Activated naive CD8-positive, alpha-beta T cell treated with anti-CD3 and anti-CD28 coated beads, Interleukin-2, amount 10 ng/mL, durations not matched to agents 7 days and 5 days (primary cell): ENCODE data around the gene THADA. TPM values are rescaled to one million over a fixed set of nuclear protein-coding genes. Genes with fewer than 3 reads are reported as not detected.

Source experiments
- ATAC-seq: fragments of 150-1000 bp; cut with Tn5 transposase; one replicate; pipeline ENCODE4 v1.10.0; 2021; ENCODE audit warnings: low read depth, moderate library complexity
- POLR2A ChIA-PET: fragments of 350-600 bp; sonication (Branson Sonifier 250); formaldehyde crosslinking; loops from one replicate; lab custom pipeline; 2021; ENCODE audit warnings: antibody characterized with exemption; lab: Charles Lee
- DNase-seq: peaks from one replicate; pipeline ENCODE4 v3.0.0; 2021
- H3K27ac Mint-ChIP-seq: one replicate; pipeline ENCODE4 v1.8.0; 2022; ENCODE audit warnings: mild to moderate bottlenecking, mixed read lengths
- H3K27me3 Mint-ChIP-seq: one replicate; pipeline ENCODE4 v1.8.0; 2022; ENCODE audit warnings: mild to moderate bottlenecking, moderate library complexity, mixed read lengths
- H3K36me3 Mint-ChIP-seq: one replicate; pipeline ENCODE4 v1.8.0; 2021; ENCODE audit warnings: mild to moderate bottlenecking, mixed read lengths
- H3K4me1 Mint-ChIP-seq: one replicate; pipeline ENCODE4 v1.8.0; 2021; ENCODE audit warnings: mixed read lengths
- H3K4me3 Mint-ChIP-seq: one replicate; pipeline ENCODE4 v1.8.0; 2022; ENCODE audit warnings: mild to moderate bottlenecking, moderate library complexity, mixed read lengths
- H3K9me3 Mint-ChIP-seq: one replicate; pipeline ENCODE4 v1.8.0; 2021; ENCODE audit warnings: mixed read lengths
- total RNA-seq, 2 experiments: library from RNA; stranded (reverse); gene quantifications; one replicate each; pipeline ENCODE4 v1.2.3, GENCODE V29; 2021

THADA gene
- total RNA-seq, 2 experiments from 2014 or later: 30.5 to 30.8 TPM

DNA sequence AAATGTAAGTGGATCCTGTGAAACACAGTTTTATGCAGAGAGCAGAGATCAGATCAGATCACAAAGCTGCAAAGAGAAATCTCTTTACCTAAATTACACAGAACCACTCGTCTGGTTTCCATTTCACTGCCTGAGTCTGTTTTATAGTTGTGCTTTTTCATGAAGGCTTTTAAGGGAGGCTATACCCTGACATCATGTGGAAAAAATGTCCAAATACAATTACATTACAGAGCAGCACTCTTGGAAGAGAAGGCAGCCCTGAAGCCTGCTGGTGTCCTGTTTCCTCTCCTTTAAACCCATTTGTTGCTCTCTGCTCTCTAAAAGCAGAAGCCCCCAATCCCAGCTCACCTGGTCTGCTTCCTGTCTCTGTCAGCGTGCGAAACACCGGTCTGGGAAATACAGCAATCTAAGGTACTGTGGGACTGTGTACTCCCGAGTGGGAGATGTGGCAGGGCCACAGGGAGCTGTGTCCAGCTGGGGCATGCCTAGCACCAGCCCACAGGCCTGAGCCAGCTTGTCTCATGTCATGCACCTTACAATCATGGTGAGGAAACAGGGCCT, 344.6 kb downstream of the THADA start:
- H3K36me3 Mint-ChIP-seq: no peaks in the 10 kb centered on the region
- H3K9me3 Mint-ChIP-seq: no peaks in the 10 kb centered on the region
- H3K27me3 Mint-ChIP-seq: no peaks in the 10 kb centered on the region
- POLR2A ChIA-PET: no interaction called here
- H3K4me3 Mint-ChIP-seq: no peak overlapping the region
- DNase-seq: no peak
- H3K4me1 Mint-ChIP-seq: no peaks in the 10 kb centered on the region
- ATAC-seq: no peak
- no peak overlapping the region for H3K27ac Mint-ChIP-seq

GRCh38 chr2:43250015-43250414, 345.8 kb downstream of the THADA start:
- POLR2A ChIA-PET: no interaction called here
- Mint-ChIP-seq H3K9me3 (no peaks in the 10 kb centered on the region), H3K27ac (no peak overlapping the region), H3K27me3 (no peaks in the 10 kb centered on the region), H3K36me3 (no peaks in the 10 kb centered on the region), H3K4me1 (no peaks in the 10 kb centered on the region), H3K4me3 (no peak overlapping the region)
- ATAC-seq: no peak
- DNase-seq: no peak

DNA sequence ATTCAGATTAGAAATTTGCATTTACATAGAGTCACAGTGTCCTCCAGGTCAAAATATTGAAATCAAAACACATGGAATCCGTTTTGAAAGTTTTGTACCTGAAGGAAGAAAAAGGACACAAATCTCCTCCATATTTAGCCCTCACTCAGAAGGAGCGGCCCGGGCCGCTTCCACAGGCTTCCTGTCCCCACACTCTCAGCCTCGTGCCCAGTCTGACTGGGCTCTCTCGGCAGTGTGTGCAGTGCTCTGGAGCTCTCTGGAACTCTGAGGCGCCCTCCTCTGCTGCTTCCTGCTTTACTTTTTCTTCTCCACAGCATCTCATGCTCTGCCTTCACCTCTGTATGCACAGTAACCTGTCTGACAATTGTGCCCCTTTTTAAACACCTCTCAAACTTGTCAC, 347.2 kb downstream of the THADA start:
- no peak for ATAC-seq

DNA sequence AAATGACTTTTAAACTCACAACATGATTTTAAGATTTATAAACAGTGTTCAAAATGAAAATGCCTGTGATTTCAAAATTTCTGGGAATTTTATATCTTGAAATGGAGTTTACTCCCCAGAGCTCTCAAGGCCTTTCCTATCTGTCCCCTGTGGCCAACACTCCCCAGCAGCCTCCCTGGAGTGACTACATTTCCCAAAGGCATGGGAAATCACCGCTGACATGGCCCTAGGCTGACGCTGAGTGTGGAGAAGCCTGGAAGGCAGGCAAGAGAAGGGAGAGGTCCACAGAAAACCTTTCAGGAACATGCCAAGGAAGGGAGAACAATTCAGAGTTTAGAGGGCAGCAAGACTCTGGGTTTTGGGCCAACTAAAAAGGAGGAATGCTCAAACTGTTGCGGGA, 349.2 kb downstream of the THADA start:
- no peaks in the 10 kb centered on the region for H3K4me1 Mint-ChIP-seq
- DNase-seq (no peak), ATAC-seq (no peak)
- H3K9me3 Mint-ChIP-seq: no peaks in the 10 kb centered on the region
- peaks cover 3% of the 10 kb centered on the region for H3K36me3 Mint-ChIP-seq
- POLR2A ChIA-PET: no interaction called here
- no peak overlapping the region for H3K4me3 Mint-ChIP-seq
- no peaks in the 10 kb centered on the region for H3K27me3 Mint-ChIP-seq
- no peak overlapping the region for H3K27ac Mint-ChIP-seq

More for the DNA sequence above, 347.2 kb downstream of the THADA start:
- Mint-ChIP-seq H3K4me1 (no peaks in the 10 kb centered on the region), H3K9me3 (no peaks in the 10 kb centered on the region), H3K36me3 (peaks cover 3% of the 10 kb centered on the region), H3K27ac (no peak overlapping the region), H3K27me3 (no peaks in the 10 kb centered on the region), H3K4me3 (no peak overlapping the region)
- DNase-seq: no peak
- POLR2A ChIA-PET: no interaction called here

DNA sequence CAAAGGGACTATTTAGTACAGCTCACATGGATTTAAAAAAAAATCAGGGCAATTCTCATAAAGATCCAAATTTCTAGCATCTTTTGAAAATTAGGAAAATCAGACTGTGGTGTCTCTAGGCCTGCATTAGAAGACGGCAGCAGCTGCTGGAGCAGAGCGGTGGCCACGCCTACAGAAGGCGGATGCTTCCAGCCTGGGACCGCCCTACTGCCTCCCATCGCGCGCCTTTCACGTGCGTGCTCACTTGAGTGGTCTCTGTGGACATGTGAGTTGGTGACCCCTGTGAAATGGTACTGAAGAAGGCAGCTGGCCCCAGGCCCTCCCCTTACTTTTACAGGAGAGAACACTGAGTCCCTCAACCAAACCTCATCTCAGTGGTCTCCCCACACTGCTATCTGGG, 354.3 kb downstream of the THADA start:
- POLR2A ChIA-PET: no interaction called here
- Mint-ChIP-seq H3K27me3 (no peaks in the 10 kb centered on the region), H3K4me1 (peaks cover 3% of the 10 kb centered on the region), H3K4me3 (no peak overlapping the region), H3K9me3 (no peaks in the 10 kb centered on the region), H3K36me3 (peaks cover 8% of the 10 kb centered on the region), H3K27ac (no peak overlapping the region)
- no peak for DNase-seq
- ATAC-seq: no peak

DNA sequence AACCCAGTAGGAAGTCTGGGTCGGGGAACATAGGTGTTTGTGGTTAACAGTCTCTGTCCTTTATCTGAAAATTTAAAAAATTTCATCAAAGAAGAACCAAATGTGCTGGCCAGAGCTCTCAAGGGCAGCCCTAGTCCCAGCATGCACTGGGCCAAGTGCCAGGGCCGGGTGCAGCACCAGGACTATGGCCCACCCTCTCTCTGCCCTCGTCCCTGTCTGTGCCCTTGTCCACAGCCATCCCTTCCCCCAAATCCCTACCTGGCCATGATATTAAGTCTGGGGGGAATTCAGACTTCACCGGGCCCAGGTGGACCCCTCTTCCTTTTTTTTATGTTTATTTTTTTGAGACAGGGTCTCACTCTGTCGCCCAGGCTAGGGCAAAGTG, 355.1 kb downstream of the THADA start:
- Mint-ChIP-seq H3K27ac (no peak overlapping the region), H3K4me3 (no peak overlapping the region), H3K4me1 (peaks cover 3% of the 10 kb centered on the region), H3K9me3 (no peaks in the 10 kb centered on the region), H3K27me3 (no peaks in the 10 kb centered on the region), H3K36me3 (peaks cover 8% of the 10 kb centered on the region)
- ATAC-seq (no peak), DNase-seq (no peak)
- POLR2A ChIA-PET: no interaction called here

DNA sequence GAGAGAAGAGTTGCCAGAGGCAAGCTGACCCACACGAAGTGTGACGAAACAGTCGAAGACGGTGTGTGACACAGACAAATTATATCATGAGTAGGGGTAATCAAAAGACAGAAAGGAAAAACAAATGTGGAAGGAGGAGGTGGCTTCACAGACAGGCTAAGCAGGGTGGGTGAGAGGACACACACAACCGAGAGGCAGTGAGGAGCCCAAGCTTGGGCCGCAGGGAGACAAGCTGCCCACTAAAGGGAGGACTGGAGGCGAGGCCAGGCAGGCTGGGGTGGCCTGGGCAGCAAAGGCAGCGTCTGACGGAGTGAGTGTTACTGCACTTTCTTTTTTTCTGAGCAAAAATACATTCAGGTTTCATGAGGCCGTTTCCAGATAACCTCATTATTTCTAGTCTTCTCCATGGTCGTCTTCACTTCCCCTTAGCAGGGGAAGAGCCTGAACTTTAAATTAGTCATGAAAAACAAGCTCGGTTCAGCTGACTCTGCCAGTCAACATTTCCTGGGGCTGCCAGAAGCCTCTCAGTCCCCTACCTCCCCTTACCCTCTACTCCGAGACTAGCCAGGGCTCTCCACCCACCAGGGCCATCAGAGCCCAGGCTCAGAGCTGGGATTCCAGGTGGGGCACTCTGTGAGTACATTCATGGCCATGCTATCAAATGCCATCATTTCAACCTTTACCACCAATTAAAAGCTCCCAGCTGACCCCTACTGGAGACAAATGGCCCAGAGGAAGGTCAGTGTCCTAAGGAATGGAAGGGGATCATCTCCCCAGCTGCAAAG, 355.7 kb downstream of the THADA start:
- no peak for ATAC-seq
- DNase-seq: no peak
- no peak overlapping the region for H3K27ac Mint-ChIP-seq
- POLR2A ChIA-PET: interaction anchor here (0.6 kb wide), 1 partner anchor 740 kb away, joined by 4 read pairs; no protein-coding TSS in a partner anchor
- no peaks in the 10 kb centered on the region for H3K9me3 Mint-ChIP-seq
- H3K4me3 Mint-ChIP-seq: no peak overlapping the region
- H3K27me3 Mint-ChIP-seq: no peaks in the 10 kb centered on the region
- H3K4me1 Mint-ChIP-seq: peaks cover 3% of the 10 kb centered on the region
- H3K36me3 Mint-ChIP-seq: peaks cover 8% of the 10 kb centered on the region

- Mint-ChIP-seq H3K27ac (no peak overlapping the region), H3K4me3 (no peak overlapping the region), H3K9me3 (no peaks in the 10 kb centered on the region), H3K27me3 (no peaks in the 10 kb centered on the region), H3K4me1 (peaks cover 3% of the 10 kb centered on the region), H3K36me3 (peaks cover 4% of the 10 kb centered on the region)
- no peak for DNase-seq
- POLR2A ChIA-PET: no interaction called here
- ATAC-seq: no peak
Observed at GRCh38 chr2:43238813-43239212, 357.0 kb downstream of the THADA start.

DNA sequence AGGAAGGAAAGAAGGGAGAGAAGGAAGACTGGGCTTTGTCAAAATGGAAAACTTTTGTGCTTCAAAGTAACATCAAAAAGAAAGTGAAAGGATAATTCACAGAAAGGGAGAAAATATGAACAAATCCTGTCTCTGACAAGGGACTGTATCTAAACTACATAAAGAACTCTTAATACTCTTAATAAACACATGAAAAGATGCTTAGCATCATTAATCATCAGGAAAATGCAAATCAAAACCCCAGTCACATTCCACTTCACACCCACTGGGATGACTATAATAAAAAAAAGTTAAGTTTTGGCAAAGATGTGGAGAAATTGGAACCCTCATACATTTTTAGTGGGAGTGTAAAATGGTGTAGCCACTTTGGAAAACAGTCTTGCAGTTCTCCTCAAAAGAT, 357.7 kb downstream of the THADA start:
- no peaks in the 10 kb centered on the region for H3K9me3 Mint-ChIP-seq
- POLR2A ChIA-PET: no interaction called here
- no peak for DNase-seq
- H3K4me3 Mint-ChIP-seq: no peak overlapping the region
- no peak for ATAC-seq
- no peak overlapping the region for H3K27ac Mint-ChIP-seq
- peaks cover 3% of the 10 kb centered on the region for H3K4me1 Mint-ChIP-seq
- H3K27me3 Mint-ChIP-seq: no peaks in the 10 kb centered on the region
- peaks cover 4% of the 10 kb centered on the region for H3K36me3 Mint-ChIP-seq

GRCh38 chr2:43233218-43234212, 362.3 kb downstream of the THADA start:
- Mint-ChIP-seq H3K27ac (no peak overlapping the region), H3K4me1 (peaks cover 17% of the 10 kb centered on the region), H3K27me3 (no peaks in the 10 kb centered on the region), H3K36me3 (peaks cover 6% of the 10 kb centered on the region), H3K4me3 (no peak overlapping the region), H3K9me3 (no peaks in the 10 kb centered on the region)
- POLR2A ChIA-PET: no interaction called here
- no peak for DNase-seq
- ATAC-seq: no peak

- Mint-ChIP-seq H3K4me1 (peaks cover 23% of the 10 kb centered on the region), H3K9me3 (no peaks in the 10 kb centered on the region), H3K36me3 (peaks cover 2% of the 10 kb centered on the region), H3K27ac (no peak overlapping the region), H3K27me3 (no peaks in the 10 kb centered on the region), H3K4me3 (no peak overlapping the region)
- POLR2A ChIA-PET: no interaction called here
- DNase-seq (no peak), ATAC-seq (no peak)
Observed at GRCh38 chr2:43230951-43231827, 364.6 kb downstream of the THADA start.

DNA sequence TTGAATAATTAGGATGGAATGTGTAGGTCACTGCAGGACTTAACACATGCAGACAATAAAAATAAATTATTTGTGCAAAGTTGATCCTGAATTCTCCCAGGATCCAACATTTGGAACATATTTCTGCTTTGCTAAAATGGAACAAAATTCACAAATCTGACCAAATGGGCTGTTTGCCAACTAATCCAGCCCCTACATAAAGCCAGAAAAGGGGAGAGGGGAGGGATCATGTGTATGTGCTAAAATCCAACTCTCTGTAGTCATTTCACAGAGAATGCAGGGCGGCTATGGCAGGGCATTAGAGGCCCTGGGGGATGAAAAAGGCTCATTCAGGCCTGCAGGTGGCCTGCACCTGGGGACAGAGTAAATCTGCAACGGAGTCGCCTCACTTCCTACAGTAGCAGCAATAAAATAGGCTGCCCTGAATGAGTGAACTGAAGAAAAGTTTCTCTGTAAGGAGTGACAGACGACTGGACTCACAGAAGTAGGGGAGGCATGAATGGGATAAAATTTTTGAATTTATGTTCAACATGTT, 365.4 kb downstream of the THADA start:
- H3K4me1 Mint-ChIP-seq: peaks cover 23% of the 10 kb centered on the region
- DNase-seq (no peak), ATAC-seq (no peak)
- no peak overlapping the region for H3K27ac Mint-ChIP-seq
- POLR2A ChIA-PET: interaction anchor here (4.5 to 15.8 kb wide), 2 partner anchors 12 to 97 kb away, joined by 64 to 1375 read pairs; no protein-coding TSS in a partner anchor
- peaks cover 5% of the 10 kb centered on the region for H3K36me3 Mint-ChIP-seq
- H3K27me3 Mint-ChIP-seq: no peaks in the 10 kb centered on the region
- no peak overlapping the region for H3K4me3 Mint-ChIP-seq
- H3K9me3 Mint-ChIP-seq: no peaks in the 10 kb centered on the region
